SHP77 (cell line): ENCODE results near the gene WDR46.
A peak's percentile ranks its signal among the peaks of the same experiment; 100 is the strongest.
"Not testable (repeated sequence)": the region's sequence is repeated elsewhere in the genome, so short reads cannot be mapped to it uniquely, and the experiment has no call there.

Source experiments
- DNase-seq, 2 experiments: peaks; one replicate each; lab custom pipeline; 2025; lab: John Stamatoyannopoulos, UW

WDR46 gene

GRCh38 chr6:33288141-33288920 lies 708 bp downstream of the WDR46 start:
- no peak for DNase-seq

- no peak for DNase-seq
These were observed 1.8 kb downstream of the WDR46 start for GRCh38 chr6:33286946-33287914.

GRCh38 chr6:33285214-33285613 lies 3.8 kb downstream of the WDR46 start:
- DNase-seq, result not testable (repeated sequence)

- DNase-seq, result no peak
These were observed 8.5 kb downstream of the WDR46 start for GRCh38 chr6:33280539-33280938.

GRCh38 chr6:33279971-33280511 lies 9.0 kb downstream of the WDR46 start:
- DNase-seq, result peak; percentile 38 to 51

GRCh38 chr6:33279257-33279695 lies 9.8 kb downstream of the WDR46 start:
- DNase-seq, result no peak

GRCh38 chr6:33278810-33279209 lies 10.2 kb downstream of the WDR46 start:
- DNase-seq, result no peak

- DNase-seq, result no peak
These were observed 10.7 kb downstream of the WDR46 start for GRCh38 chr6:33278392-33278741.

GRCh38 chr6:33277663-33278391 lies 11.2 kb downstream of the WDR46 start:
- DNase-seq, result no peak

- DNase-seq, result peak; percentile 82 to 84
These were observed 12.0 kb downstream of the WDR46 start, which contains the start of gene B3GALT4 for GRCh38 chr6:33276864-33277662. TSS of gene B3GALT4 (plus strand) at chr6:33277123. CDS start at chr6:33277420, 297 bp downstream.

GRCh38 chr6:33276581-33276863 lies 12.5 kb downstream of the WDR46 start:
- DNase-seq, result no peak

GRCh38 chr6:33275795-33276580 lies 13.1 kb downstream of the WDR46 start:
- not testable (repeated sequence) for DNase-seq

- no peak for DNase-seq
These were observed 14.8 kb downstream of the WDR46 start for GRCh38 chr6:33273924-33274902.

GRCh38 chr6:33273129-33273923 lies 15.7 kb downstream of the WDR46 start:
- no peak for DNase-seq

GRCh38 chr6:33272275-33273128 lies 16.5 kb downstream of the WDR46 start:
- DNase-seq, result no peak

GRCh38 chr6:33271468-33272274 lies 17.4 kb downstream of the WDR46 start, which contains the start of the genes RPS18 and VPS52:
TSS of gene RPS18 (plus strand) at chr6:33272075. CDS start at chr6:33272120, 45 bp downstream.
TSS of gene VPS52 (minus strand) at chr6:33271876. CDS start at chr6:33271675, 201 bp downstream.
- peak; percentile 94 for DNase-seq
